GM23248 (cell line): ENCODE data around the gene KIF24. TPM values are rescaled to one million over a fixed set of nuclear protein-coding genes. Genes with fewer than 3 reads are reported as not detected.
"Not testable (repeated sequence)": the region's sequence is repeated elsewhere in the genome, so short reads cannot be mapped to it uniquely, and the experiment has no call there.

Experiments used
- DNase-seq: peaks from one replicate; pipeline ENCODE4 v3.0.0-alpha.2; 2015
- H2AFZ ChIP-seq: fragments of 200-600 bp; sonication (generic); 2 replicates; pipeline ENCODE4 v1.6.1; 2016; ENCODE audit warnings: antibody characterized with exemption
- H3F3A ChIP-seq: fragments of 200-600 bp; sonication (generic); 2 replicates; pipeline ENCODE4 v1.6.1; 2016; ENCODE audit warnings: mild to moderate bottlenecking, antibody characterized with exemption, mixed run types; ENCODE audit not compliant: insufficient read depth
- H3K27ac ChIP-seq: fragments of 200-600 bp; sonication (generic); 2 replicates; pipeline ENCODE4 v1.5.1; 2016; ENCODE audit warnings: mild to moderate bottlenecking
- H3K27me3 ChIP-seq: fragments of 200-600 bp; sonication (generic); replicated peaks from 2 replicates; pipeline ENCODE4 v1.6.1; 2016; ENCODE audit warnings: mild to moderate bottlenecking; ENCODE audit not compliant: insufficient read depth
- H3K36me3 ChIP-seq: fragments of 200-600 bp; sonication (generic); 2 replicates; pipeline ENCODE4 v1.6.1; 2016; ENCODE audit warnings: low read depth, mild to moderate bottlenecking
- H3K4me1 ChIP-seq: fragments of 200-600 bp; sonication (generic); 2 replicates; pipeline ENCODE4 v1.6.1; 2016; ENCODE audit warnings: mild to moderate bottlenecking; ENCODE audit not compliant: insufficient read depth
- H3K4me2 ChIP-seq: fragments of 200-600 bp; sonication (generic); one replicate; pipeline ENCODE4 v1.6.1; 2016; ENCODE audit warnings: mild to moderate bottlenecking; ENCODE audit not compliant: unreplicated experiment
- H3K4me3 ChIP-seq: fragments of 200-600 bp; sonication (generic); 2 replicates; pipeline ENCODE4 v1.5.1; 2016; ENCODE audit warnings: mild to moderate bottlenecking
- H3K79me2 ChIP-seq: fragments of 200-600 bp; sonication (generic); 2 replicates; pipeline ENCODE4 v1.6.1; 2016; ENCODE audit warnings: mild to moderate bottlenecking; ENCODE audit not compliant: insufficient read depth
- H3K9ac ChIP-seq: fragments of 200-600 bp; sonication (generic); 2 replicates; pipeline ENCODE4 v1.6.1; 2016; ENCODE audit warnings: mild to moderate bottlenecking
- H3K9me2 ChIP-seq: fragments of 200-600 bp; sonication (generic); 2 replicates; pipeline ENCODE4 v1.6.1; 2016; ENCODE audit warnings: mixed run types, mild to moderate bottlenecking, moderate library complexity; ENCODE audit not compliant: insufficient read depth
- H3K9me3 ChIP-seq: fragments of 200-600 bp; sonication (generic); one replicate; pipeline ENCODE4 v1.6.1; 2017; ENCODE audit warnings: low read depth
- H4K20me1 ChIP-seq: fragments of 200-600 bp; sonication (generic); 2 replicates; pipeline ENCODE4 v1.6.0; 2016; ENCODE audit not compliant: insufficient read depth
- EZH2 ChIP-seq: fragments of 200-600 bp; sonication (generic); IDR thresholded peaks from 2 replicates; pipeline ENCODE4 v1.6.1; 2018; ENCODE audit warnings: antibody characterized with exemption, mild to moderate bottlenecking; ENCODE audit not compliant: insufficient read depth, poor library complexity, severe bottlenecking
- EZH2phosphoT487 ChIP-seq: fragments of 200-600 bp; sonication (generic); IDR thresholded peaks from 2 replicates; pipeline ENCODE4 v1.6.1; 2018; ENCODE audit warnings: antibody characterized with exemption, moderate library complexity, mild to moderate bottlenecking, low read depth; ENCODE audit not compliant: insufficient read depth
- WGBS, 2 experiments: methylation state at CpG; one replicate each; pipeline ENCODE4 v1.1.6; 2015 to 2017; ENCODE audit warnings: low lambda C conversion rate in 2 of 2, low coverage in 1 of 2; ENCODE audit errors: missing lambda C conversion rate in 2 of 2; 5-methylcytosine and 5-hydroxymethylcytosine counted together
- in situ Hi-C: fragments of 300-500 bp; cut with MboI; formaldehyde crosslinking; loops from 2 replicates; pipeline ENCODE4 v1.15.0; 2020
- polyA plus RNA-seq: library from polyadenylated mRNA; unstranded; fragments of >200 nt; fragmentation: Nextera tagmentation; extraction: Ambion mirVana; gene quantifications from 2 replicates; pipeline ENCODE4 v1.2.1, GENCODE V29; 2016
- total RNA-seq: library from RNA; depleted of rRNA; stranded (reverse); fragments of >200 nt; shearing (Covaris generic); gene quantifications from 2 replicates; pipeline ENCODE4 v1.2.3, GENCODE V29; 2014

KIF24 gene
- total and polyA plus RNA-seq, 2 experiments from 2014 or later = 0.95 to 1.6 TPM

DNA sequence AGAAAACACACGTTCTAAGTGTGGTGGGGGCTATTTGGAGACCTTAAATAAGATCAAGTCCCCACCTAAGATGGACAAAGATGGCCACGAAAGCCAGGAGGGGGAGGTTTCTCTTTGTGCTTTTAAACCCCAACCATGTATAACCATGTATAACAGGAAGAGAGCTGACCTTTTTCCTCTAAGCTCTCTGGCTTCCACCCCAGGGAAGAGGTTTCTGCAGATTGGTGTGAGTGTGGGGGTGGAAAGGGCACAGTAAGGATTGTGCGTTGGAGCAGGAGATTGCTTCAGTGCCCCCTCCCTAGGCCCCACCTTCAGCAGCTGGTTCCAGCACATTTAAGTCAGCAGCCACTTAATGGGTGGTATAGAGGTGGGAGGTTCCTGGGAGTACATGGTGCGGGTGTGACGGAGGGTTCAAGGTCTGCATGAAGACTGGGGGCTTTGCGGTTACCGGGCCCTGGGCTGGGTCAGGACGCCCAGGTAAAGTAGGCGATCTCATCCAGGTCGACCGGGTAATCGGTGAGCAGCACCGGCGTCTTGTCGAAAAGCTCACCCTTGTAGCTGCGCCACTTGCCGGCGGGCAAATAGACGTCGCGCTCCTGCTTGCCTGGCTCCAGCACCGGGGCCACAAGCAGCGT, 41.4 kb upstream of the KIF24 start:
- no peaks in the 10 kb centered on the region for H3K36me3 ChIP-seq
- no peaks in the 10 kb centered on the region for H3K27me3 ChIP-seq
- no peak for DNase-seq
- H3K79me2 ChIP-seq = no peaks in the 10 kb centered on the region
- TF ChIP-seq EZH2phosphoT487 = no peak
- no peak for TF ChIP-seq EZH2
- H3K9me2 ChIP-seq = no peaks in the 10 kb centered on the region
- H3K4me3 ChIP-seq = peak overlapping the region; percentile 68
- no peaks in the 10 kb centered on the region for H3F3A ChIP-seq
- H3K27ac ChIP-seq = no peak overlapping the region
- H3K9me3 ChIP-seq = no peaks in the 10 kb centered on the region
- peak overlapping the region; percentile 76 for H2AFZ ChIP-seq
- H3K4me1 ChIP-seq = no peaks in the 10 kb centered on the region
- H3K9ac ChIP-seq = peak overlapping the region; percentile 15; the same call in 1 of the 2 replicates
- WGBS, 2 experiments = 21 to 37% methylated on average over 10 to 23 of the region's 23 CpGs
- H4K20me1 ChIP-seq = no peaks in the 10 kb centered on the region
- in situ Hi-C loops = no loop called here
- H3K4me2 ChIP-seq = peak overlapping the region; percentile 86

DNA sequence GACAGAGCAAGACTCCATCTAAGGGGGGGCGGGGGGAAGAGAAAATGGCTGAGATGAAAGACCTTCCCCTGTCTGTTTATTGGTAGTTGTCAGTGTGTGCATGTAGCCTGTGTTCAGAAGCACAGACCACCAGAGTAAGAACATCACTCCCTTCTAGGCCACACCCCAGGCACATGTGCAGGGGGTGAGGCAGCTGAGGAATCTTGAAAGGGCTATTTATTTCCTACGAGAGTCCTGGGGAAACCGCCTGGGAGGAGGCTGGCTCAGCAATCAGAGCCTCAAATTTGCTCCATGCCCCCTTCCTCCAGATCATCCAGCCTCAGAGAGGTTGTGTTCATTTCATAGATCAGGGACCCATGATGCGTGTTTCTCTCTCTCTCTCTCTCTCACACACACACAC, 40.6 kb upstream of the KIF24 start:
- H3K27ac ChIP-seq = no peak overlapping the region
- H4K20me1 ChIP-seq = no peaks in the 10 kb centered on the region
- H3K4me3 ChIP-seq = no peak overlapping the region
- H3K9me2 ChIP-seq = no peaks in the 10 kb centered on the region
- no peaks in the 10 kb centered on the region for H3K9me3 ChIP-seq
- DNase-seq = no peak
- in situ Hi-C loops = no loop called here
- 89 to 99% methylated on average over 4 of the region's 4 CpGs for WGBS, 2 experiments
- H3K27me3 ChIP-seq = no peaks in the 10 kb centered on the region
- H2AFZ ChIP-seq = no peak overlapping the region
- no peaks in the 10 kb centered on the region for H3K4me1 ChIP-seq
- no peaks in the 10 kb centered on the region for H3K36me3 ChIP-seq
- no peaks in the 10 kb centered on the region for H3K79me2 ChIP-seq
- H3K4me2 ChIP-seq = no peak overlapping the region
- TF ChIP-seq EZH2phosphoT487 (no peak), EZH2 (no peak)
- H3F3A ChIP-seq = no peaks in the 10 kb centered on the region
- no peak overlapping the region for H3K9ac ChIP-seq

DNA sequence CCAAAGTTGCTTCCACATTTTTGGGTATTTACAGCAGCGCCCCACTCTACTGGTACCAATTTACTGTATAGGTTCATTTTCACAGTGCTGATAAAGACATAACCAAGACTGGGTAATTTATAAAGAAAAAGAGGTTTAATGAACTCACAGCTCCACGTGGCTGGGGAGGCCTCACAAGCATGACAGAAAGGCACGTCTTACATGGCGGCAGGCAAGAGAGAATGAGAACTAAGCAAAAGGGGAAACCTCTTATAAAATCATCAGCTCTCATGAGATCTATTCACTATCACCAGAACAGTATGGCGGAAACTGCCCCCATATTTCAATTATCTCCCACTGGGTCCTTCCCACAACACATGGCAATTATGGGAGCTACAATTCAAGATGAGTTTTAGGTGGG, 39.7 kb upstream of the KIF24 start:
- in situ Hi-C loops, H3K9me3 ChIP-seq, H4K20me1 ChIP-seq, H3K9me2 ChIP-seq, H2AFZ ChIP-seq, H3F3A ChIP-seq, H3K4me1 ChIP-seq, H3K36me3 ChIP-seq, H3K79me2 ChIP-seq, H3K4me2 ChIP-seq, DNase-seq, H3K27me3 ChIP-seq, H3K9ac ChIP-seq, H3K27ac ChIP-seq, H3K4me3 ChIP-seq: not testable (repeated sequence)
- 86 to 87% methylated on average over 5 of the region's 5 CpGs for WGBS, 2 experiments

DNA sequence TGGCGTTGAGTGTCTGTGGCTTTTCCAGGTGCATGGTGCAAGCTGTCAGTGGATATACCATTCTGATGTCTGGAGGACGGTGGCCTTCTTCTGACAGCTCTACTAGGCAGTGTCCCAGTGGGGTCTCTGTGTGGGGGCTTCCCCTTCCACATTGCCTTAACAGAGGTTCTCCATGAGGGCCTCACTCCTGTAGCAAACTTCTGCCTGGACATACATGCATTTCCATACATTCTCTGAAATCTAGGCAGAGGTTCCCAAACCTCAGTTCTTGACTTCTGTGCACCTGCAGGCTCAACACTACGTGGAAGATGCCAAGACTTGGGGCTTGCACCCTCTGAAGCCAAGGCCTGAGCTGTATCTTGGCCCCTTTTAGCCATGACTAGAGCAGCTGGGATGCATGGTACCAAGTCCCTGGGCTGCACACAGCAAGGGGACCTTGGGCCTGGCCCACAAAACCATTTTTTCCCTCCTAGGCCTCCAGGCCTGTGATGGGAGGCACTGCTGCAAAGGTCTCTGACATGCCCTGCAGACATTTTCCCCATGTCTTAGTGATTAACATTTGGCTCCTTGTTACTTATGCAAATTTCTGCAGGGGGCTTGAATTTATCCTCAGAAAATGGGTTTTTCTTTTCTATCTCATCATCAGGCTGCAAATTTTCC, 38.8 kb upstream of the KIF24 start:
- WGBS, 2 experiments = 65 to 71% methylated on average over 3 of the region's 3 CpGs
- in situ Hi-C loops, H3K4me3 ChIP-seq, H3K36me3 ChIP-seq, H3K4me1 ChIP-seq, H3K27ac ChIP-seq, H3K4me2 ChIP-seq, H3K9me3 ChIP-seq, H3K9me2 ChIP-seq, H4K20me1 ChIP-seq, H3K27me3 ChIP-seq, H3K9ac ChIP-seq, H2AFZ ChIP-seq, H3K79me2 ChIP-seq, DNase-seq, H3F3A ChIP-seq: not testable (repeated sequence)

- Histone ChIP-seq H3K9me3 (no peaks in the 10 kb centered on the region), H3K9ac (no peak overlapping the region), H3F3A (no peaks in the 10 kb centered on the region), H3K27me3 (no peaks in the 10 kb centered on the region), H3K4me3 (no peak overlapping the region), H4K20me1 (no peaks in the 10 kb centered on the region), H2AFZ (no peak overlapping the region), H3K79me2 (no peaks in the 10 kb centered on the region), H3K9me2 (no peaks in the 10 kb centered on the region), H3K36me3 (no peaks in the 10 kb centered on the region), H3K4me2 (no peak overlapping the region), H3K4me1 (no peaks in the 10 kb centered on the region), H3K27ac (no peak overlapping the region)
- DNase-seq = no peak
- in situ Hi-C loops = no loop called here
- TF ChIP-seq EZH2 (no peak), EZH2phosphoT487 (no peak)
- WGBS, 2 experiments = 85 to 86% methylated on average over 2 of the region's 2 CpGs
These were observed 37.3 kb upstream of the KIF24 start for GRCh38 chr9:34366365-34366764.
